Measurements from ENCODE around the gene FGD1. TPM values are rescaled to one million over a fixed set of nuclear protein-coding genes. Genes with fewer than 3 reads are reported as not detected.
A peak's percentile ranks its signal among the peaks of the same experiment; 100 is the strongest.
"Not testable (repeated sequence)": the region's sequence is repeated elsewhere in the genome, so short reads cannot be mapped to it uniquely, and the experiment has no call there.

Gene FGD1
- 4.2 TPM for total RNA-seq

GRCh38 chrX:54495814-54496516, at the start of gene FGD1:
Gene FGD1 (minus strand): TSS chrX:54496234. CDS start chrX:54495432, 802 bp downstream.
- peak within 1 kb of the TSS; percentile 12 for H3K27ac ChIP-seq (ENCODE audit: low read depth, low read length)
- no peaks in the 10 kb centered on the region for H3K36me3 ChIP-seq (ENCODE audit: control insufficient read depth in 3 of 3, insufficient read depth in 3 of 3, low read length in 3 of 3)
- no peaks in the 10 kb centered on the region for H3K9me3 ChIP-seq (ENCODE audit: control insufficient read depth in 3 of 3, low read length in 3 of 3)
- peak within 1 kb of the TSS; percentile 59 to 65 (median 62) for H3K9ac ChIP-seq (ENCODE audit: low read depth in 1 of 3, low read length in 3 of 3)
- H3K27me3 ChIP-seq (ENCODE audit: control insufficient read depth in 3 of 3, insufficient read depth in 3 of 3, low read length in 3 of 3): peaks cover 0 to 10% (median 0%) of the 10 kb centered on the region in 3 donors
- peaks cover 0 to 3% (median 0%) of the 10 kb centered on the region in 3 donors for H3K4me1 ChIP-seq (ENCODE audit: control insufficient read depth in 3 of 3, insufficient read depth in 3 of 3, low read length in 3 of 3)
- peak within 1 kb of the TSS; percentile 55 to 65 (median 57) for H3K4me3 ChIP-seq (ENCODE audit: low read length in 3 of 3)

GRCh38 chrX:54542239-54542638, 46.2 kb upstream of the FGD1 start:
- H3K36me3 ChIP-seq (ENCODE audit: control insufficient read depth in 3 of 3, insufficient read depth in 3 of 3, low read length in 3 of 3): peaks cover 21 to 37% (median 30%) of the 10 kb centered on the region in 3 donors
- not testable (repeated sequence) for H3K9me3 ChIP-seq (ENCODE audit: control insufficient read depth in 3 of 3, low read length in 3 of 3); H3K9ac ChIP-seq (ENCODE audit: low read depth in 1 of 3, low read length in 3 of 3); H3K4me3 ChIP-seq (ENCODE audit: low read length in 3 of 3); H3K4me1 ChIP-seq (ENCODE audit: control insufficient read depth in 3 of 3, insufficient read depth in 3 of 3, low read length in 3 of 3); H3K27me3 ChIP-seq (ENCODE audit: control insufficient read depth in 3 of 3, insufficient read depth in 3 of 3, low read length in 3 of 3); H3K27ac ChIP-seq (ENCODE audit: low read depth, low read length)

- no peak overlapping the region for H3K9ac ChIP-seq (ENCODE audit: low read depth in 1 of 3, low read length in 3 of 3)
- peaks cover 0 to 7% (median 6%) of the 10 kb centered on the region in 3 donors for H3K4me1 ChIP-seq (ENCODE audit: control insufficient read depth in 3 of 3, insufficient read depth in 3 of 3, low read length in 3 of 3)
- H3K27ac ChIP-seq (ENCODE audit: low read depth, low read length): peak overlapping the region; percentile 12
- H3K27me3 ChIP-seq (ENCODE audit: control insufficient read depth in 3 of 3, insufficient read depth in 3 of 3, low read length in 3 of 3): no peaks in the 10 kb centered on the region
- no peaks in the 10 kb centered on the region for H3K9me3 ChIP-seq (ENCODE audit: control insufficient read depth in 3 of 3, low read length in 3 of 3)
- no peak overlapping the region for H3K4me3 ChIP-seq (ENCODE audit: low read length in 3 of 3)
- peaks cover 16 to 34% (median 27%) of the 10 kb centered on the region in 3 donors for H3K36me3 ChIP-seq (ENCODE audit: control insufficient read depth in 3 of 3, insufficient read depth in 3 of 3, low read length in 3 of 3)
Measured at GRCh38 chrX:54540289-54540688, 44.3 kb upstream of the FGD1 start.

GRCh38 chrX:54534271-54534670, 38.2 kb upstream of the FGD1 start:
- Histone ChIP-seq H3K9me3 (ENCODE audit: control insufficient read depth in 3 of 3, low read length in 3 of 3) (no peaks in the 10 kb centered on the region), H3K27ac (ENCODE audit: low read depth, low read length) (no peak overlapping the region), H3K4me3 (ENCODE audit: low read length in 3 of 3) (no peak overlapping the region), H3K36me3 (ENCODE audit: control insufficient read depth in 3 of 3, insufficient read depth in 3 of 3, low read length in 3 of 3) (peaks cover 0 to 8% (median 3%) of the 10 kb centered on the region in 3 donors), H3K9ac (ENCODE audit: low read depth in 1 of 3, low read length in 3 of 3) (no peak overlapping the region), H3K4me1 (ENCODE audit: control insufficient read depth in 3 of 3, insufficient read depth in 3 of 3, low read length in 3 of 3) (peaks cover 8 to 24% (median 18%) of the 10 kb centered on the region in 3 donors), H3K27me3 (ENCODE audit: control insufficient read depth in 3 of 3, insufficient read depth in 3 of 3, low read length in 3 of 3) (no peaks in the 10 kb centered on the region)

GRCh38 chrX:54530357-54530900, 34.4 kb upstream of the FGD1 start:
- Histone ChIP-seq H3K36me3 (ENCODE audit: control insufficient read depth in 3 of 3, insufficient read depth in 3 of 3, low read length in 3 of 3) (no peaks in the 10 kb centered on the region), H3K4me3 (ENCODE audit: low read length in 3 of 3) (peak overlapping the region; percentile 91 to 96 (median 95)), H3K27ac (ENCODE audit: low read depth, low read length) (peak overlapping the region; percentile 69)

GRCh38 chrX:54529552-54530356, 33.7 kb upstream of the FGD1 start, which contains the start of gene GNL3L:
Gene GNL3L (plus strand): TSS chrX:54530219. CDS start chrX:54532567, 2,348 bp downstream.
- no peaks in the 10 kb centered on the region for H3K27me3 ChIP-seq (ENCODE audit: control insufficient read depth in 3 of 3, insufficient read depth in 3 of 3, low read length in 3 of 3)
- H3K4me3 ChIP-seq (ENCODE audit: low read length in 3 of 3): peak within 1 kb of the TSS; percentile 91 to 96 (median 95)
- H3K4me1 ChIP-seq (ENCODE audit: control insufficient read depth in 3 of 3, insufficient read depth in 3 of 3, low read length in 3 of 3): peaks cover 8 to 24% (median 19%) of the 10 kb centered on the region in 3 donors
- H3K27ac ChIP-seq (ENCODE audit: low read depth, low read length): peak within 1 kb of the TSS; percentile 83
- peak within 1 kb of the TSS; percentile 86 to 92 (median 89) for H3K9ac ChIP-seq (ENCODE audit: low read depth in 1 of 3, low read length in 3 of 3)
- no peaks in the 10 kb centered on the region for H3K36me3 ChIP-seq (ENCODE audit: control insufficient read depth in 3 of 3, insufficient read depth in 3 of 3, low read length in 3 of 3)
- no peaks in the 10 kb centered on the region for H3K9me3 ChIP-seq (ENCODE audit: control insufficient read depth in 3 of 3, low read length in 3 of 3)

More at GRCh38 chrX:54530357-54530900, 34.4 kb upstream of the FGD1 start:
- Histone ChIP-seq H3K9ac (ENCODE audit: low read depth in 1 of 3, low read length in 3 of 3) (peak overlapping the region; percentile 86 to 92 (median 89)), H3K4me1 (ENCODE audit: control insufficient read depth in 3 of 3, insufficient read depth in 3 of 3, low read length in 3 of 3) (peaks cover 8 to 24% (median 19%) of the 10 kb centered on the region in 3 donors), H3K9me3 (ENCODE audit: control insufficient read depth in 3 of 3, low read length in 3 of 3) (no peaks in the 10 kb centered on the region), H3K27me3 (ENCODE audit: control insufficient read depth in 3 of 3, insufficient read depth in 3 of 3, low read length in 3 of 3) (no peaks in the 10 kb centered on the region)

- Histone ChIP-seq H3K27me3 (ENCODE audit: control insufficient read depth in 3 of 3, insufficient read depth in 3 of 3, low read length in 3 of 3) (no peaks in the 10 kb centered on the region), H3K4me1 (ENCODE audit: control insufficient read depth in 3 of 3, insufficient read depth in 3 of 3, low read length in 3 of 3) (peaks cover 8 to 24% (median 19%) of the 10 kb centered on the region in 3 donors), H3K27ac (ENCODE audit: low read depth, low read length) (peak overlapping the region; percentile 83), H3K9ac (ENCODE audit: low read depth in 1 of 3, low read length in 3 of 3) (peak overlapping the region in 1 of 3 donors; percentile 79), H3K36me3 (ENCODE audit: control insufficient read depth in 3 of 3, insufficient read depth in 3 of 3, low read length in 3 of 3) (no peaks in the 10 kb centered on the region), H3K9me3 (ENCODE audit: control insufficient read depth in 3 of 3, low read length in 3 of 3) (no peaks in the 10 kb centered on the region), H3K4me3 (ENCODE audit: low read length in 3 of 3) (peak overlapping the region; percentile 74 to 81 (median 77))
Measured at GRCh38 chrX:54529151-54529550, 33.1 kb upstream of the FGD1 start.

- Histone ChIP-seq H3K4me3 (ENCODE audit: low read length in 3 of 3) (no peak overlapping the region), H3K9ac (ENCODE audit: low read depth in 1 of 3, low read length in 3 of 3) (no peak overlapping the region), H3K4me1 (ENCODE audit: control insufficient read depth in 3 of 3, insufficient read depth in 3 of 3, low read length in 3 of 3) (no peaks in the 10 kb centered on the region), H3K27ac (ENCODE audit: low read depth, low read length) (no peak overlapping the region), H3K27me3 (ENCODE audit: control insufficient read depth in 3 of 3, insufficient read depth in 3 of 3, low read length in 3 of 3) (no peaks in the 10 kb centered on the region), H3K9me3 (ENCODE audit: control insufficient read depth in 3 of 3, low read length in 3 of 3) (no peaks in the 10 kb centered on the region), H3K36me3 (ENCODE audit: control insufficient read depth in 3 of 3, insufficient read depth in 3 of 3, low read length in 3 of 3) (no peaks in the 10 kb centered on the region)
Measured at GRCh38 chrX:54509400-54509799, 13.4 kb upstream of the FGD1 start.

GRCh38 chrX:54496936-54497335, 902 bp upstream of the FGD1 start:
- Histone ChIP-seq H3K9ac (ENCODE audit: low read depth in 1 of 3, low read length in 3 of 3) (no peak overlapping the region), H3K27me3 (ENCODE audit: control insufficient read depth in 3 of 3, insufficient read depth in 3 of 3, low read length in 3 of 3) (peaks cover 0 to 10% (median 0%) of the 10 kb centered on the region in 3 donors)

More at GRCh38 chrX:54496936-54497335, 902 bp upstream of the FGD1 start:
- Histone ChIP-seq H3K36me3 (ENCODE audit: control insufficient read depth in 3 of 3, insufficient read depth in 3 of 3, low read length in 3 of 3) (no peaks in the 10 kb centered on the region), H3K9me3 (ENCODE audit: control insufficient read depth in 3 of 3, low read length in 3 of 3) (no peaks in the 10 kb centered on the region), H3K27ac (ENCODE audit: low read depth, low read length) (no peak overlapping the region), H3K4me1 (ENCODE audit: control insufficient read depth in 3 of 3, insufficient read depth in 3 of 3, low read length in 3 of 3) (peaks cover 0 to 3% (median 0%) of the 10 kb centered on the region in 3 donors), H3K4me3 (ENCODE audit: low read length in 3 of 3) (no peak overlapping the region)

Measured in skeletal muscle tissue (tissue), 4 donors.